Mesenchymal stem cell (in vitro differentiated cells and primary cell): ENCODE data around the gene RTP3.

Experiments
- DNase-seq: peaks from one replicate; pipeline ENCODE4 v3.0.0-alpha.2; 2013
- H2AFZ ChIP-seq: one replicate; pipeline ENCODE4 v1.6.1; 2013; ENCODE audit warnings: low read depth, mild to moderate bottlenecking, control low read depth, inconsistent platforms, low read length, moderate library complexity
- H2AK5ac ChIP-seq: 2 replicates; pipeline ENCODE4 v1.6.1; 2013; ENCODE audit warnings: low read length, moderate library complexity, mild to moderate bottlenecking, inconsistent platforms; ENCODE audit not compliant: severe bottlenecking
- H2BK120ac ChIP-seq: one replicate; pipeline ENCODE4 v1.6.1; 2013; ENCODE audit warnings: low read depth, mild to moderate bottlenecking, inconsistent platforms, low read length, moderate library complexity
- H2BK12ac ChIP-seq, 2 experiments: one replicate each; pipeline ENCODE4 v1.6.1; 2013; ENCODE audit warnings: inconsistent platforms in 2 of 2, low read length in 2 of 2, mild to moderate bottlenecking in 2 of 2, moderate library complexity in 2 of 2, control low read depth in 1 of 2
- H2BK15ac ChIP-seq: one replicate; pipeline ENCODE4 v1.6.1; 2013; ENCODE audit warnings: mild to moderate bottlenecking, low read depth, inconsistent platforms; ENCODE audit not compliant: poor library complexity, severe bottlenecking
- H2BK5ac ChIP-seq: 2 replicates; pipeline ENCODE4 v1.6.1; 2013; ENCODE audit warnings: low read depth, mild to moderate bottlenecking, low read length, control low read depth, inconsistent platforms; ENCODE audit not compliant: poor library complexity, severe bottlenecking
- H3K14ac ChIP-seq, 2 experiments: one replicate each; pipeline ENCODE4 v1.6.1; 2013; ENCODE audit warnings: inconsistent platforms in 2 of 2, low read length in 2 of 2, control low read depth in 1 of 2, mild to moderate bottlenecking in 1 of 2, moderate library complexity in 1 of 2
- H3K18ac ChIP-seq, 2 experiments: one replicate each; pipeline ENCODE4 v1.6.1; 2013; ENCODE audit warnings: inconsistent platforms in 2 of 2, low read length in 2 of 2, control low read depth in 1 of 2, low read depth in 1 of 2, mild to moderate bottlenecking in 1 of 2
- H3K23ac ChIP-seq, 2 experiments: one replicate each; pipeline ENCODE4 v1.6.1; 2013; ENCODE audit warnings: inconsistent platforms in 2 of 2, low read length in 2 of 2, mild to moderate bottlenecking in 2 of 2, moderate library complexity in 2 of 2, control low read depth in 1 of 2
- H3K27ac ChIP-seq: 2 replicates; pipeline ENCODE4 v1.5.1; 2013; ENCODE audit warnings: mild to moderate bottlenecking, moderate library complexity, low read length, control low read depth, inconsistent platforms; ENCODE audit not compliant: poor library complexity, severe bottlenecking
- H3K27me3 ChIP-seq, 2 experiments: 2 replicates each; pipeline versions ENCODE4 v1.6.1 to v1.7.0; 2013; ENCODE audit warnings: low read length in 2 of 2, mild to moderate bottlenecking in 2 of 2, moderate library complexity in 2 of 2, control low read depth in 1 of 2, inconsistent platforms in 1 of 2; ENCODE audit not compliant: control insufficient read depth in 1 of 2, insufficient read depth in 1 of 2
- H3K36me3 ChIP-seq, 2 experiments: 2 replicates each; pipeline versions ENCODE4 v1.6.1 to v1.7.0; 2013; ENCODE audit warnings: low read length in 2 of 2, control low read depth in 1 of 2, inconsistent platforms in 1 of 2, low read depth in 1 of 2, mild to moderate bottlenecking in 1 of 2; ENCODE audit not compliant: insufficient read depth in 2 of 2, control insufficient read depth in 1 of 2
- H3K4ac ChIP-seq, 2 experiments: one replicate each; pipeline ENCODE4 v1.6.1; 2013; ENCODE audit warnings: inconsistent platforms in 2 of 2, low read length in 2 of 2, mild to moderate bottlenecking in 2 of 2, moderate library complexity in 2 of 2, control low read depth in 1 of 2, low read depth in 1 of 2
- H3K4me1 ChIP-seq: 2 replicates; pipeline ENCODE4 v1.6.1; 2013; ENCODE audit warnings: low read depth, low read length, control low read depth; ENCODE audit not compliant: control insufficient read depth, insufficient read depth
- H3K4me2 ChIP-seq: 2 replicates; pipeline ENCODE4 v1.6.1; 2013; ENCODE audit warnings: low read length, mild to moderate bottlenecking, inconsistent platforms; ENCODE audit not compliant: poor library complexity, severe bottlenecking
- H3K4me3 ChIP-seq, 2 experiments: 2 replicates each; pipeline versions ENCODE4 v1.5.1 to v1.7.0; 2013; ENCODE audit warnings: low read length in 2 of 2, mild to moderate bottlenecking in 2 of 2, control low read depth in 1 of 2, low read depth in 1 of 2; ENCODE audit not compliant: insufficient read depth in 1 of 2
- H3K79me1 ChIP-seq: replicated peaks from 2 replicates; pipeline ENCODE4 v1.6.1; 2013; ENCODE audit warnings: mild to moderate bottlenecking, control low read depth, low read length, inconsistent platforms; ENCODE audit not compliant: poor library complexity, severe bottlenecking
- H3K9ac ChIP-seq: 2 replicates; pipeline ENCODE4 v1.7.0; 2013; ENCODE audit warnings: mild to moderate bottlenecking, low read length, moderate library complexity
- H3K9me3 ChIP-seq: 2 replicates; pipeline ENCODE4 v1.7.0; 2013; ENCODE audit warnings: mild to moderate bottlenecking, low read length; ENCODE audit not compliant: control insufficient read depth
- H4K8ac ChIP-seq: one replicate; pipeline ENCODE4 v1.6.1; 2013; ENCODE audit warnings: inconsistent platforms, mild to moderate bottlenecking, low read length, moderate library complexity
- H4K91ac ChIP-seq: one replicate; pipeline ENCODE4 v1.6.1; 2013; ENCODE audit warnings: mild to moderate bottlenecking, low read length, inconsistent platforms
- WGBS: methylation state at CpG from one replicate; pipeline ENCODE4 v1.1.7; 2013; ENCODE audit warnings: mixed read lengths; 5-methylcytosine and 5-hydroxymethylcytosine counted together

The RTP3 gene

GRCh38 chr3:46517784-46518181, 20.0 kb downstream of the RTP3 start:
- Histone ChIP-seq H4K91ac (no peak overlapping the region), H3K79me1 (no peaks in the 10 kb centered on the region), H3K4me2 (no peak overlapping the region), H3K4me1 (peaks cover 6% of the 10 kb centered on the region), H3K9me3 (no peaks in the 10 kb centered on the region), H3K23ac (no peak overlapping the region), H3K27ac (no peak overlapping the region), H3K27me3 (no peaks in the 10 kb centered on the region), H3K14ac (no peak overlapping the region), H4K8ac (no peak overlapping the region), H3K18ac (no peak overlapping the region), H3K4ac (no peak overlapping the region), H2AK5ac (no peak overlapping the region), H2BK12ac (no peak overlapping the region), H2BK5ac (no peak overlapping the region), H3K9ac (no peak overlapping the region), H2AFZ (no peak overlapping the region), H3K36me3 (peaks cover 0 to 10% of the 10 kb centered on the region in 2 experiments), H3K4me3 (no peak overlapping the region), H2BK15ac (no peak overlapping the region), H2BK120ac (no peak overlapping the region)
- no peak for DNase-seq
- 97% methylated on average over 2 of the region's 2 CpGs for WGBS

GRCh38 chr3:46519952-46520351, 22.2 kb downstream of the RTP3 start:
- no peaks in the 10 kb centered on the region for H3K9me3 ChIP-seq
- no CpG with 5 or more reads among the region's 2 CpGs for WGBS
- no peak overlapping the region for H3K4me2 ChIP-seq

GRCh38 chr3:46520531-46520930, 22.8 kb downstream of the RTP3 start:
- H3K9me3 ChIP-seq = no peaks in the 10 kb centered on the region
- no peak overlapping the region for H2BK12ac ChIP-seq
- H3K27ac ChIP-seq = no peak overlapping the region
- no peak overlapping the region for H2AK5ac ChIP-seq
- 77% methylated on average over 2 of the region's 3 CpGs for WGBS
- no peak overlapping the region for H2AFZ ChIP-seq
- H3K4ac ChIP-seq = no peak overlapping the region
- H3K18ac ChIP-seq = peak overlapping the region in 1 of 2 experiments; percentile 69
- peaks cover 6% of the 10 kb centered on the region for H3K4me1 ChIP-seq
- no peak overlapping the region for H4K91ac ChIP-seq
- H3K14ac ChIP-seq = no peak overlapping the region
- no peaks in the 10 kb centered on the region for H3K27me3 ChIP-seq
- no peaks in the 10 kb centered on the region for H3K79me1 ChIP-seq
- H3K9ac ChIP-seq = no peak overlapping the region
- H3K23ac ChIP-seq = no peak overlapping the region
- no peak overlapping the region for H3K4me2 ChIP-seq
- no peak for DNase-seq
- no peak overlapping the region for H4K8ac ChIP-seq
- peaks cover 0 to 10% of the 10 kb centered on the region in 2 experiments for H3K36me3 ChIP-seq
- no peak overlapping the region for H2BK15ac ChIP-seq
- H3K4me3 ChIP-seq = no peak overlapping the region
- H2BK5ac ChIP-seq = no peak overlapping the region
- no peak overlapping the region for H2BK120ac ChIP-seq

More at GRCh38 chr3:46519952-46520351, 22.2 kb downstream of the RTP3 start:
- Histone ChIP-seq H3K23ac (no peak overlapping the region), H2BK120ac (no peak overlapping the region), H4K8ac (no peak overlapping the region), H4K91ac (no peak overlapping the region), H3K27ac (no peak overlapping the region), H3K4me1 (peaks cover 6% of the 10 kb centered on the region), H3K9ac (no peak overlapping the region), H3K27me3 (no peaks in the 10 kb centered on the region), H3K4ac (no peak overlapping the region), H3K14ac (no peak overlapping the region), H2BK5ac (no peak overlapping the region), H2AFZ (no peak overlapping the region), H2AK5ac (no peak overlapping the region), H2BK12ac (no peak overlapping the region), H3K18ac (no peak overlapping the region), H3K4me3 (no peak overlapping the region), H3K79me1 (no peaks in the 10 kb centered on the region), H3K36me3 (peaks cover 0 to 10% of the 10 kb centered on the region in 2 experiments), H2BK15ac (no peak overlapping the region)
- DNase-seq = no peak

GRCh38 chr3:46521096-46521495, 23.3 kb downstream of the RTP3 start:
- H3K27ac ChIP-seq = no peak overlapping the region
- H3K9me3 ChIP-seq = no peaks in the 10 kb centered on the region
- no peak overlapping the region for H2BK5ac ChIP-seq
- no peak overlapping the region for H2AFZ ChIP-seq
- H3K4me3 ChIP-seq = no peak overlapping the region
- H4K8ac ChIP-seq = no peak overlapping the region
- H3K27me3 ChIP-seq = no peaks in the 10 kb centered on the region
- no peak for DNase-seq
- H3K4me2 ChIP-seq = no peak overlapping the region
- H3K4ac ChIP-seq = no peak overlapping the region
- no peak overlapping the region for H3K9ac ChIP-seq
- no peaks in the 10 kb centered on the region for H3K79me1 ChIP-seq
- peaks cover 0 to 10% of the 10 kb centered on the region in 2 experiments for H3K36me3 ChIP-seq
- no peak overlapping the region for H2BK15ac ChIP-seq
- H3K18ac ChIP-seq = no peak overlapping the region
- H3K14ac ChIP-seq = no peak overlapping the region
- peaks cover 6% of the 10 kb centered on the region for H3K4me1 ChIP-seq
- no peak overlapping the region for H3K23ac ChIP-seq
- no peak overlapping the region for H2BK12ac ChIP-seq
- no peak overlapping the region for H2BK120ac ChIP-seq
- H2AK5ac ChIP-seq = no peak overlapping the region
- no peak overlapping the region for H4K91ac ChIP-seq
- WGBS = 79% methylated on average over 6 of the region's 9 CpGs
